HCT116 (cell line): ENCODE measurements around the gene MIPEP. TPM values are rescaled to one million over a fixed set of nuclear protein-coding genes. Genes with fewer than 3 reads are reported as not detected.

Source experiments
- ATAC-seq: fragments of 200-7000 bp; cut with Tn5 transposase; 2 replicates; pipeline ENCODE4 v1.9.1; 2020; ENCODE audit warnings: mild to moderate bottlenecking, moderate library complexity
- BruUV-seq: library from RNA; stranded (reverse); fragments of 400-500 nt; replicated peaks from 2 replicates; lab custom pipeline; 2021; lab: Mats Ljungman, UMichigan
- CTCF ChIA-PET: fragments of 300-600 bp; sonication (Branson Sonifier 250); formaldehyde crosslinking; loops from one replicate; lab custom pipeline; 2021; ENCODE audit warnings: antibody characterized with exemption; lab: Charles Lee
- POLR2A ChIA-PET: fragments of 300-600, 350-600 bp; sonication (Branson Sonifier 250); formaldehyde crosslinking; loops from one replicate; lab custom pipeline; 2021; ENCODE audit warnings: antibody characterized with exemption; lab: Charles Lee
- RAD21 ChIA-PET, 2 experiments: fragments of 300-600 bp; sonication (Branson Sonifier 250); formaldehyde crosslinking; loops; one replicate each; lab custom pipeline; 2023; ENCODE audit warnings: low total read pairs in 2 of 2; ENCODE audit not compliant: uncharacterized antibody in 2 of 2, unreplicated experiment in 2 of 2, low non-redundant PET in 1 of 2; lab: Charles Lee
- DNase-seq: peaks from one replicate; pipeline ENCODE4 v3.0.0-alpha.2; 2010; ENCODE audit warnings: low read depth, low spot score
- H2AFZ ChIP-seq: fragments of 200-600 bp; shearing (Covaris generic), sonication (generic); 2 replicates; pipeline ENCODE4 v1.6.1; 2017; ENCODE audit warnings: low read depth, mixed run types, mixed read lengths, antibody characterized with exemption, low read length; ENCODE audit not compliant: poor library complexity, severe bottlenecking
- H3K27ac ChIP-seq: 2 replicates; pipeline ENCODE4 v1.5.1; 2012; ENCODE audit warnings: low read depth, low read length
- H3K27me3 ChIP-seq: fragments of 200-600 bp; sonication (generic); 2 replicates; pipeline ENCODE4 v1.6.1; 2016; ENCODE audit warnings: mixed run types, low read length, mixed read lengths; ENCODE audit not compliant: insufficient read depth
- H3K36me3 ChIP-seq, 2 experiments: fragments of 200-500 bp in 1 of 2; fragments of 200-600 bp in 1 of 2; sonication (Bioruptor generic) in 1 of 2; sonication (generic) in 1 of 2; 2 replicates each; pipeline versions ENCODE4 v1.5.1 to v1.6.1; 2014 to 2016; ENCODE audit warnings: low read length in 2 of 2, inconsistent platforms in 1 of 2, mixed read lengths in 1 of 2, mixed run types in 1 of 2; ENCODE audit not compliant: insufficient read depth in 2 of 2, control insufficient read depth in 1 of 2
- H3K4me1 ChIP-seq, 2 experiments: fragments of 200-600 bp in 1 of 2; sonication (generic) in 1 of 2; 2 replicates each; pipeline versions ENCODE4 v1.5.1 to v1.6.1; 2012 to 2017; ENCODE audit warnings: low read length in 2 of 2, inconsistent platforms in 1 of 2, mild to moderate bottlenecking in 1 of 2, mixed read lengths in 1 of 2, mixed run types in 1 of 2, moderate library complexity in 1 of 2; ENCODE audit not compliant: insufficient read depth in 2 of 2, control insufficient read depth in 1 of 2
- H3K4me2 ChIP-seq: fragments of 200-600 bp; sonication (generic); 2 replicates; pipeline ENCODE4 v1.6.1; 2017; ENCODE audit warnings: mixed run types, low read length, mixed read lengths
- H3K4me3 ChIP-seq, 2 experiments: fragments of 200-600 bp in 1 of 2; sonication (generic) in 1 of 2; replicated peaks in 1 of 2; 2 replicates each; pipeline ENCODE4 v1.5.1; 2011 to 2016; ENCODE audit warnings: low read length in 2 of 2, control low read depth in 1 of 2, low read depth in 1 of 2, mild to moderate bottlenecking in 1 of 2, mixed read lengths in 1 of 2, mixed run types in 1 of 2
- H3K79me2 ChIP-seq: fragments of 200-600 bp; sonication (generic); 2 replicates; pipeline ENCODE4 v1.6.1; 2017; ENCODE audit warnings: mild to moderate bottlenecking, mixed run types, low read length, moderate library complexity, mixed read lengths; ENCODE audit not compliant: insufficient read depth
- H3K9ac ChIP-seq: fragments of 200-600 bp; sonication (generic); 2 replicates; pipeline ENCODE4 v1.6.1; 2016; ENCODE audit warnings: low read length, mixed read lengths
- H3K9me2 ChIP-seq: fragments of 200-600 bp; sonication (generic), shearing (Covaris generic); 2 replicates; pipeline ENCODE4 v1.6.1; 2017; ENCODE audit warnings: mixed run types, mild to moderate bottlenecking, moderate library complexity; ENCODE audit not compliant: insufficient read depth
- H3K9me3 ChIP-seq, 2 experiments: fragments of 200-500 bp in 1 of 2; fragments of 200-600 bp in 1 of 2; sonication (Bioruptor generic) in 1 of 2; sonication (generic) in 1 of 2; 2 replicates each; pipeline ENCODE4 v1.6.1; 2014 to 2017; ENCODE audit warnings: low read length in 2 of 2, mixed read lengths in 2 of 2, inconsistent platforms in 1 of 2, low read depth in 1 of 2, mild to moderate bottlenecking in 1 of 2, mixed run types in 1 of 2, moderate library complexity in 1 of 2; ENCODE audit not compliant: control insufficient read depth in 1 of 2, insufficient read depth in 1 of 2
- H4K20me1 ChIP-seq: fragments of 200-600 bp; sonication (generic), shearing (Covaris generic); 2 replicates; pipeline ENCODE4 v1.6.1; 2017; ENCODE audit warnings: mixed run types, mild to moderate bottlenecking, moderate library complexity; ENCODE audit not compliant: insufficient read depth
- ELF1 ChIP-seq: IDR thresholded peaks from 2 replicates; pipeline ENCODE4 v1.6.1; 2012; ENCODE audit warnings: low read depth, borderline replicate concordance
- EZH2 ChIP-seq: fragments of 200-600 bp; sonication (generic); IDR thresholded peaks from 2 replicates; pipeline ENCODE4 v1.6.1; 2017; ENCODE audit warnings: antibody characterized with exemption, mixed run types
- EZH2phosphoT487 ChIP-seq: fragments of 200-600 bp; IDR thresholded peaks from 2 replicates; pipeline ENCODE4 v1.6.1; 2018; ENCODE audit warnings: antibody characterized with exemption, borderline replicate concordance
- JUND ChIP-seq: IDR thresholded peaks from 2 replicates; pipeline ENCODE4 v1.6.1; 2012
- POLR2AphosphoS5 ChIP-seq: IDR thresholded peaks from 2 replicates; pipeline ENCODE4 v1.6.1; 2011; ENCODE audit warnings: mild to moderate bottlenecking, low read depth, low read length, moderate library complexity
- SIN3A ChIP-seq: IDR thresholded peaks from 2 replicates; pipeline ENCODE4 v1.6.1; 2012; ENCODE audit warnings: low read depth
- SP1 ChIP-seq: IDR thresholded peaks from 2 replicates; pipeline ENCODE4 v1.6.1; 2012; ENCODE audit warnings: low read depth
- TCF7L2 ChIP-seq: IDR thresholded peaks from 2 replicates; pipeline ENCODE4 v1.7.0; 2011; ENCODE audit warnings: borderline replicate concordance, inconsistent platforms; ENCODE audit not compliant: insufficient read depth, insufficient read length; ENCODE audit errors: extremely low read depth
- YY1 ChIP-seq: IDR thresholded peaks from 2 replicates; pipeline ENCODE4 v1.6.1; 2011; ENCODE audit warnings: low read length, low read depth, moderate library complexity, mild to moderate bottlenecking; ENCODE audit not compliant: insufficient replicate concordance; ENCODE audit errors: extremely low read depth
- ZFX ChIP-seq: fragments of 450-650 bp; IDR thresholded peaks from 2 replicates; pipeline ENCODE4 v1.6.1; 2017
- intact Hi-C: fragments of 100-400 bp; cut with micrococcal nuclease; formaldehyde crosslinking; loops from 2 replicates; pipeline ENCODE4 v1.10.0; 2022
- total RNA-seq: library from RNA; stranded (reverse); gene quantifications from one replicate; pipeline ENCODE4 v1.2.1, GENCODE V29; 2021; ENCODE audit not compliant: unreplicated experiment
- TF ChIP-seq, protein P1 (sequence below): IDR thresholded peaks from 2 replicates; pipeline ENCODE4 v1.6.1; 2011; ENCODE audit warnings: mild to moderate bottlenecking, low read length, moderate library complexity; ENCODE audit not compliant: insufficient replicate concordance; ENCODE audit errors: extremely low read depth
- TF ChIP-seq, protein P2 (sequence below), 3 experiments: fragments of 200-600 bp in 1 of 3; sonication (generic) in 1 of 3; IDR thresholded peaks in 2 of 3; conservative IDR thresholded peaks in 1 of 3; 2 replicates each; pipeline ENCODE4 v1.5.1; 2012 to 2017; ENCODE audit warnings: low read depth in 2 of 3, low read length in 2 of 3, antibody characterized with exemption in 1 of 3, borderline replicate concordance in 1 of 3, control low read depth in 1 of 3, mild to moderate bottlenecking in 1 of 3, mixed read lengths in 1 of 3, mixed run types in 1 of 3, moderate library complexity in 1 of 3; ENCODE audit not compliant: insufficient read depth in 1 of 3
- TF ChIP-seq, protein P3 (sequence below): IDR thresholded peaks from 2 replicates; pipeline ENCODE4 v1.6.1; 2012; ENCODE audit warnings: low read depth
- TF ChIP-seq, protein P4 (sequence below): IDR thresholded peaks from 2 replicates; pipeline ENCODE4 v1.6.1; 2012

MIPEP gene
- total RNA-seq, 1 experiment from 2014 or later, result 33.3 TPM

DNA sequence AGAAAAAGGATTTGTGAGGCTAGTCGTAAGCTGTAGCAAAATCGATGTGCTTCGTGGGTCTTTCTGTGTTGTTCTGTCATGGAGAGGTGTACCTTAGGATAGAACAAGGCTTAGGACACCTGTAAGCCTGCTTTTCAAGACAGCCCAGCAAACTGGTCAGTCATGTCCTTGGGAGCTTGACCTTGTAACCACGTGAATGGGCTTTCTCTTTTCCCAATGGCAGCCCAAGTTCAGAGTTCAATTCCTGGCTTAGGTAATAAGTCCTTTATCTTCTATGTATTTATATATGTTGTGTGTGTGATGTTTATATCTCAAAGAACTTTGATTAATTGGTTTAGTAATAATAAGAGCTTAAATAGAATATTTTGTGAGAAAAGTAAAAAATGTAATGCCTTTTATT, 206.1 kb downstream of the MIPEP start:
- Histone ChIP-seq H3K9ac (no peak overlapping the region), H3K79me2 (no peaks in the 10 kb centered on the region), H3K4me2 (no peak overlapping the region), H4K20me1 (no peaks in the 10 kb centered on the region), H3K9me2 (no peaks in the 10 kb centered on the region), H3K27me3 (no peaks in the 10 kb centered on the region), H3K4me1 (no peaks in the 10 kb centered on the region), H3K4me3 (no peak overlapping the region), H3K36me3 (no peaks in the 10 kb centered on the region), H2AFZ (no peak overlapping the region), H3K9me3 (no peaks in the 10 kb centered on the region), H3K27ac (no peak overlapping the region)
- CTCF ChIA-PET, result no interaction called here
- ATAC-seq (no peak), DNase-seq (no peak)
- POLR2A ChIA-PET, result no interaction called here
- intact Hi-C loops, result no loop called here
- RAD21 ChIA-PET, result no interaction called here
- TF ChIP-seq, protein P1, sequence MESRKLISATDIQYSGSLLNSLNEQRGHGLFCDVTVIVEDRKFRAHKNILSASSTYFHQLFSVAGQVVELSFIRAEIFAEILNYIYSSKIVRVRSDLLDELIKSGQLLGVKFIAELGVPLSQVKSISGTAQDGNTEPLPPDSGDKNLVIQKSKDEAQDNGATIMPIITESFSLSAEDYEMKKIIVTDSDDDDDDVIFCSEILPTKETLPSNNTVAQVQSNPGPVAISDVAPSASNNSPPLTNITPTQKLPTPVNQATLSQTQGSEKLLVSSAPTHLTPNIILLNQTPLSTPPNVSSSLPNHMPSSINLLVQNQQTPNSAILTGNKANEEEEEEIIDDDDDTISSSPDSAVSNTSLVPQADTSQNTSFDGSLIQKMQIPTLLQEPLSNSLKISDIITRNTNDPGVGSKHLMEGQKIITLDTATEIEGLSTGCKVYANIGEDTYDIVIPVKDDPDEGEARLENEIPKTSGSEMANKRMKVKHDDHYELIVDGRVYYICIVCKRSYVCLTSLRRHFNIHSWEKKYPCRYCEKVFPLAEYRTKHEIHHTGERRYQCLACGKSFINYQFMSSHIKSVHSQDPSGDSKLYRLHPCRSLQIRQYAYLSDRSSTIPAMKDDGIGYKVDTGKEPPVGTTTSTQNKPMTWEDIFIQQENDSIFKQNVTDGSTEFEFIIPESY, result no peak
- TF ChIP-seq JUND, result no peak
- TF ChIP-seq, protein P2, sequence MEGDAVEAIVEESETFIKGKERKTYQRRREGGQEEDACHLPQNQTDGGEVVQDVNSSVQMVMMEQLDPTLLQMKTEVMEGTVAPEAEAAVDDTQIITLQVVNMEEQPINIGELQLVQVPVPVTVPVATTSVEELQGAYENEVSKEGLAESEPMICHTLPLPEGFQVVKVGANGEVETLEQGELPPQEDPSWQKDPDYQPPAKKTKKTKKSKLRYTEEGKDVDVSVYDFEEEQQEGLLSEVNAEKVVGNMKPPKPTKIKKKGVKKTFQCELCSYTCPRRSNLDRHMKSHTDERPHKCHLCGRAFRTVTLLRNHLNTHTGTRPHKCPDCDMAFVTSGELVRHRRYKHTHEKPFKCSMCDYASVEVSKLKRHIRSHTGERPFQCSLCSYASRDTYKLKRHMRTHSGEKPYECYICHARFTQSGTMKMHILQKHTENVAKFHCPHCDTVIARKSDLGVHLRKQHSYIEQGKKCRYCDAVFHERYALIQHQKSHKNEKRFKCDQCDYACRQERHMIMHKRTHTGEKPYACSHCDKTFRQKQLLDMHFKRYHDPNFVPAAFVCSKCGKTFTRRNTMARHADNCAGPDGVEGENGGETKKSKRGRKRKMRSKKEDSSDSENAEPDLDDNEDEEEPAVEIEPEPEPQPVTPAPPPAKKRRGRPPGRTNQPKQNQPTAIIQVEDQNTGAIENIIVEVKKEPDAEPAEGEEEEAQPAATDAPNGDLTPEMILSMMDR (IDR thresholded peaks at IDR 0.05 in 2 of 3, conservative IDR thresholded peaks at IDR 0.05 in 1 of 3; ENCODE audit: borderline replicate concordance in 1 of 3, insufficient read depth in 1 of 3, low read depth in 2 of 3, low read length in 2 of 3), result no peak
- TF ChIP-seq YY1, result no peak
- no peak for TF ChIP-seq EZH2
- no peak for TF ChIP-seq POLR2AphosphoS5
- TF ChIP-seq SP1, result no peak
- TF ChIP-seq EZH2phosphoT487, result no peak
- TF ChIP-seq TCF7L2, result no peak
- TF ChIP-seq, protein P3, sequence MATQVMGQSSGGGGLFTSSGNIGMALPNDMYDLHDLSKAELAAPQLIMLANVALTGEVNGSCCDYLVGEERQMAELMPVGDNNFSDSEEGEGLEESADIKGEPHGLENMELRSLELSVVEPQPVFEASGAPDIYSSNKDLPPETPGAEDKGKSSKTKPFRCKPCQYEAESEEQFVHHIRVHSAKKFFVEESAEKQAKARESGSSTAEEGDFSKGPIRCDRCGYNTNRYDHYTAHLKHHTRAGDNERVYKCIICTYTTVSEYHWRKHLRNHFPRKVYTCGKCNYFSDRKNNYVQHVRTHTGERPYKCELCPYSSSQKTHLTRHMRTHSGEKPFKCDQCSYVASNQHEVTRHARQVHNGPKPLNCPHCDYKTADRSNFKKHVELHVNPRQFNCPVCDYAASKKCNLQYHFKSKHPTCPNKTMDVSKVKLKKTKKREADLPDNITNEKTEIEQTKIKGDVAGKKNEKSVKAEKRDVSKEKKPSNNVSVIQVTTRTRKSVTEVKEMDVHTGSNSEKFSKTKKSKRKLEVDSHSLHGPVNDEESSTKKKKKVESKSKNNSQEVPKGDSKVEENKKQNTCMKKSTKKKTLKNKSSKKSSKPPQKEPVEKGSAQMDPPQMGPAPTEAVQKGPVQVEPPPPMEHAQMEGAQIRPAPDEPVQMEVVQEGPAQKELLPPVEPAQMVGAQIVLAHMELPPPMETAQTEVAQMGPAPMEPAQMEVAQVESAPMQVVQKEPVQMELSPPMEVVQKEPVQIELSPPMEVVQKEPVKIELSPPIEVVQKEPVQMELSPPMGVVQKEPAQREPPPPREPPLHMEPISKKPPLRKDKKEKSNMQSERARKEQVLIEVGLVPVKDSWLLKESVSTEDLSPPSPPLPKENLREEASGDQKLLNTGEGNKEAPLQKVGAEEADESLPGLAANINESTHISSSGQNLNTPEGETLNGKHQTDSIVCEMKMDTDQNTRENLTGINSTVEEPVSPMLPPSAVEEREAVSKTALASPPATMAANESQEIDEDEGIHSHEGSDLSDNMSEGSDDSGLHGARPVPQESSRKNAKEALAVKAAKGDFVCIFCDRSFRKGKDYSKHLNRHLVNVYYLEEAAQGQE, result no peak
- TF ChIP-seq, protein P4, sequence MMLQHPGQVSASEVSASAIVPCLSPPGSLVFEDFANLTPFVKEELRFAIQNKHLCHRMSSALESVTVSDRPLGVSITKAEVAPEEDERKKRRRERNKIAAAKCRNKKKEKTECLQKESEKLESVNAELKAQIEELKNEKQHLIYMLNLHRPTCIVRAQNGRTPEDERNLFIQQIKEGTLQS, result no peak
- no peak for TF ChIP-seq SIN3A
- TF ChIP-seq ELF1, result no peak
- no peak for TF ChIP-seq ZFX
- no TSS peak for BruUV-seq
